ENCODE results near the gene TTC7B. TPM values are rescaled to one million over a fixed set of nuclear protein-coding genes. Genes with fewer than 3 reads are reported as not detected.

TTC7B gene
- total RNA-seq, 1 donor from 2014 or later: 3.1 TPM

- Mint-ChIP-seq H3K27ac (no peak overlapping the region), H3K9me3 (no peaks in the 10 kb centered on the region), H3K36me3 (ENCODE audit: low read depth) (no peaks in the 10 kb centered on the region), H3K27me3 (ENCODE audit: insufficient read depth) (peaks cover 10% of the 10 kb centered on the region), H3K4me3 (no peak overlapping the region), H3K4me1 (ENCODE audit: low read depth) (peaks cover 15% of the 10 kb centered on the region)
- no peak for DNase-seq (ENCODE audit: low spot score)
- intact Hi-C loops (cut with micrococcal nuclease): no loop called here
Observed at GRCh38 chr14:90656973-90657372, 159.3 kb downstream of the TTC7B start.

GRCh38 chr14:90655829-90656228 lies 160.4 kb downstream of the TTC7B start:
- intact Hi-C loops (cut with micrococcal nuclease): no loop called here
- Mint-ChIP-seq H3K9me3 (no peaks in the 10 kb centered on the region), H3K4me1 (ENCODE audit: low read depth) (peaks cover 15% of the 10 kb centered on the region), H3K36me3 (ENCODE audit: low read depth) (no peaks in the 10 kb centered on the region), H3K4me3 (no peak overlapping the region), H3K27me3 (ENCODE audit: insufficient read depth) (peaks cover 8% of the 10 kb centered on the region), H3K27ac (no peak overlapping the region)
- DNase-seq (ENCODE audit: low spot score): no peak

- intact Hi-C loops (cut with micrococcal nuclease): no loop called here
- Mint-ChIP-seq H3K27ac (no peak overlapping the region), H3K4me1 (ENCODE audit: low read depth) (peaks cover 15% of the 10 kb centered on the region), H3K9me3 (no peaks in the 10 kb centered on the region), H3K36me3 (ENCODE audit: low read depth) (no peaks in the 10 kb centered on the region), H3K4me3 (no peak overlapping the region), H3K27me3 (ENCODE audit: insufficient read depth) (peaks cover 8% of the 10 kb centered on the region)
- no peak for DNase-seq (ENCODE audit: low spot score)
Observed at GRCh38 chr14:90654831-90655276, 161.4 kb downstream of the TTC7B start.

- DNase-seq (ENCODE audit: low spot score): no peak
- intact Hi-C loops (cut with micrococcal nuclease): no loop called here
- no peak overlapping the region for H3K4me3 Mint-ChIP-seq
- H3K9me3 Mint-ChIP-seq: no peaks in the 10 kb centered on the region
- H3K27me3 Mint-ChIP-seq (ENCODE audit: insufficient read depth): peaks cover 4% of the 10 kb centered on the region
- no peak overlapping the region for H3K27ac Mint-ChIP-seq
- H3K36me3 Mint-ChIP-seq (ENCODE audit: low read depth): no peaks in the 10 kb centered on the region
- no peaks in the 10 kb centered on the region for H3K4me1 Mint-ChIP-seq (ENCODE audit: low read depth)
Observed at GRCh38 chr14:90652626-90653025, 163.6 kb downstream of the TTC7B start.

GRCh38 chr14:90651976-90652560 lies 164.2 kb downstream of the TTC7B start:
- peaks cover 4% of the 10 kb centered on the region for H3K27me3 Mint-ChIP-seq (ENCODE audit: insufficient read depth)
- H3K4me1 Mint-ChIP-seq (ENCODE audit: low read depth): no peaks in the 10 kb centered on the region
- intact Hi-C loops (cut with micrococcal nuclease): no loop called here
- H3K9me3 Mint-ChIP-seq: no peaks in the 10 kb centered on the region
- DNase-seq (ENCODE audit: low spot score): no peak
- no peak overlapping the region for H3K27ac Mint-ChIP-seq
- no peak overlapping the region for H3K4me3 Mint-ChIP-seq
- no peaks in the 10 kb centered on the region for H3K36me3 Mint-ChIP-seq (ENCODE audit: low read depth)

GRCh38 chr14:90651271-90651804 lies 164.9 kb downstream of the TTC7B start:
- DNase-seq (ENCODE audit: low spot score): no peak
- no peak overlapping the region for H3K4me3 Mint-ChIP-seq
- H3K9me3 Mint-ChIP-seq: no peaks in the 10 kb centered on the region
- peaks cover 5% of the 10 kb centered on the region for H3K27me3 Mint-ChIP-seq (ENCODE audit: insufficient read depth)
- H3K36me3 Mint-ChIP-seq (ENCODE audit: low read depth): no peaks in the 10 kb centered on the region
- no peak overlapping the region for H3K27ac Mint-ChIP-seq
- no peaks in the 10 kb centered on the region for H3K4me1 Mint-ChIP-seq (ENCODE audit: low read depth)
- intact Hi-C loops (cut with micrococcal nuclease): no loop called here

- Mint-ChIP-seq H3K27me3 (ENCODE audit: insufficient read depth) (peaks cover 5% of the 10 kb centered on the region), H3K27ac (no peak overlapping the region), H3K4me3 (no peak overlapping the region), H3K4me1 (ENCODE audit: low read depth) (no peaks in the 10 kb centered on the region), H3K36me3 (ENCODE audit: low read depth) (no peaks in the 10 kb centered on the region), H3K9me3 (no peaks in the 10 kb centered on the region)
- intact Hi-C loops (cut with micrococcal nuclease): no loop called here
- no peak for DNase-seq (ENCODE audit: low spot score)
Observed at GRCh38 chr14:90649557-90650135, 166.6 kb downstream of the TTC7B start.

GRCh38 chr14:90649083-90649482 lies 167.1 kb downstream of the TTC7B start:
- Mint-ChIP-seq H3K4me3 (no peak overlapping the region), H3K4me1 (ENCODE audit: low read depth) (no peaks in the 10 kb centered on the region), H3K36me3 (ENCODE audit: low read depth) (no peaks in the 10 kb centered on the region), H3K27ac (no peak overlapping the region), H3K27me3 (ENCODE audit: insufficient read depth) (peaks cover 8% of the 10 kb centered on the region), H3K9me3 (no peaks in the 10 kb centered on the region)
- intact Hi-C loops (cut with micrococcal nuclease): no loop called here
- no peak for DNase-seq (ENCODE audit: low spot score)

GRCh38 chr14:90648421-90648820 lies 167.8 kb downstream of the TTC7B start:
- intact Hi-C loops (cut with micrococcal nuclease): no loop called here
- no peaks in the 10 kb centered on the region for H3K36me3 Mint-ChIP-seq (ENCODE audit: low read depth)
- H3K27me3 Mint-ChIP-seq (ENCODE audit: insufficient read depth): peaks cover 8% of the 10 kb centered on the region
- no peak overlapping the region for H3K4me3 Mint-ChIP-seq
- no peak overlapping the region for H3K27ac Mint-ChIP-seq
- DNase-seq (ENCODE audit: low spot score): no peak
- no peaks in the 10 kb centered on the region for H3K9me3 Mint-ChIP-seq
- no peaks in the 10 kb centered on the region for H3K4me1 Mint-ChIP-seq (ENCODE audit: low read depth)

GRCh38 chr14:90647473-90648005 lies 168.7 kb downstream of the TTC7B start:
- no peaks in the 10 kb centered on the region for H3K36me3 Mint-ChIP-seq (ENCODE audit: low read depth)
- H3K4me1 Mint-ChIP-seq (ENCODE audit: low read depth): no peaks in the 10 kb centered on the region
- no peak for DNase-seq (ENCODE audit: low spot score)
- H3K4me3 Mint-ChIP-seq: no peak overlapping the region
- H3K27ac Mint-ChIP-seq: no peak overlapping the region
- intact Hi-C loops (cut with micrococcal nuclease): no loop called here
- H3K27me3 Mint-ChIP-seq (ENCODE audit: insufficient read depth): peaks cover 6% of the 10 kb centered on the region
- H3K9me3 Mint-ChIP-seq: no peaks in the 10 kb centered on the region

- H3K27me3 Mint-ChIP-seq (ENCODE audit: insufficient read depth): peaks cover 7% of the 10 kb centered on the region
- H3K4me3 Mint-ChIP-seq: no peak overlapping the region
- H3K27ac Mint-ChIP-seq: no peak overlapping the region
- H3K36me3 Mint-ChIP-seq (ENCODE audit: low read depth): no peaks in the 10 kb centered on the region
- no peaks in the 10 kb centered on the region for H3K4me1 Mint-ChIP-seq (ENCODE audit: low read depth)
- intact Hi-C loops (cut with micrococcal nuclease): no loop called here
- no peaks in the 10 kb centered on the region for H3K9me3 Mint-ChIP-seq
- no peak for DNase-seq (ENCODE audit: low spot score)
Observed at GRCh38 chr14:90645842-90646443, 170.3 kb downstream of the TTC7B start.

- H3K36me3 Mint-ChIP-seq (ENCODE audit: low read depth): no peaks in the 10 kb centered on the region
- H3K4me3 Mint-ChIP-seq: no peak overlapping the region
- intact Hi-C loops (cut with micrococcal nuclease): no loop called here
- peaks cover 7% of the 10 kb centered on the region for H3K27me3 Mint-ChIP-seq (ENCODE audit: insufficient read depth)
- H3K4me1 Mint-ChIP-seq (ENCODE audit: low read depth): no peaks in the 10 kb centered on the region
- no peak overlapping the region for H3K27ac Mint-ChIP-seq
- no peak for DNase-seq (ENCODE audit: low spot score)
- no peaks in the 10 kb centered on the region for H3K9me3 Mint-ChIP-seq
Observed at GRCh38 chr14:90644882-90645281, 171.3 kb downstream of the TTC7B start.

GRCh38 chr14:90643982-90644670 lies 172.1 kb downstream of the TTC7B start:
- Mint-ChIP-seq H3K36me3 (ENCODE audit: low read depth) (no peaks in the 10 kb centered on the region), H3K4me3 (no peak overlapping the region), H3K4me1 (ENCODE audit: low read depth) (no peaks in the 10 kb centered on the region), H3K27ac (no peak overlapping the region), H3K27me3 (ENCODE audit: insufficient read depth) (peaks cover 6% of the 10 kb centered on the region), H3K9me3 (no peaks in the 10 kb centered on the region)
- DNase-seq (ENCODE audit: low spot score): no peak
- intact Hi-C loops (cut with micrococcal nuclease): no loop called here

All from activated T-helper 1 cell treated with anti-CD3 and anti-CD28 coated beads, Interleukin-12 subunit alpha, Interleukin-12 subunit beta, Interleukin-2, Interleukin-4 antibody, amounts not matched to agents 30 ng/mL and 10 ng/mL and 1 ng/mL, durations not matched to agents 14 hours and 24 hours and 36 hours (primary cell).